Nephron progenitor cell (in vitro differentiated cells): ENCODE data around the gene NR2C2AP.
A peak's percentile ranks its signal among the peaks of the same experiment; 100 is the strongest.
"Not testable (repeated sequence)": the region's sequence is repeated elsewhere in the genome, so short reads cannot be mapped to it uniquely, and the experiment has no call there.

Experiments
- DNase-seq: peaks from one replicate; pipeline ENCODE4 v3.0.0; 2021
- H3K27ac Mint-ChIP-seq: 2 replicates; pipeline ENCODE4 v1.8.0; 2021; ENCODE audit warnings: mild to moderate bottlenecking, moderate library complexity, mixed read lengths
- H3K27me3 Mint-ChIP-seq: 2 replicates; pipeline ENCODE4 v1.8.0; 2021; ENCODE audit warnings: mild to moderate bottlenecking, low read depth, mixed read lengths; ENCODE audit not compliant: poor library complexity
- H3K36me3 Mint-ChIP-seq: 2 replicates; pipeline ENCODE4 v1.8.0; 2021; ENCODE audit warnings: low read depth, mixed read lengths
- H3K4me1 Mint-ChIP-seq: 2 replicates; pipeline ENCODE4 v1.8.0; 2021; ENCODE audit warnings: mixed read lengths
- H3K4me3 Mint-ChIP-seq: 2 replicates; pipeline ENCODE4 v1.8.0; 2021; ENCODE audit warnings: mild to moderate bottlenecking, moderate library complexity, mixed read lengths
- H3K9me3 Mint-ChIP-seq: 2 replicates; pipeline ENCODE4 v1.8.0; 2021; ENCODE audit warnings: mild to moderate bottlenecking, moderate library complexity, mixed read lengths
- TF ChIP-seq, protein P1 (sequence below): fragments of 200-600 bp; sonication (generic); IDR thresholded peaks from 2 replicates; pipeline ENCODE4 v1.5.0; 2021; ENCODE audit warnings: antibody characterized with exemption

NR2C2AP gene

DNA sequence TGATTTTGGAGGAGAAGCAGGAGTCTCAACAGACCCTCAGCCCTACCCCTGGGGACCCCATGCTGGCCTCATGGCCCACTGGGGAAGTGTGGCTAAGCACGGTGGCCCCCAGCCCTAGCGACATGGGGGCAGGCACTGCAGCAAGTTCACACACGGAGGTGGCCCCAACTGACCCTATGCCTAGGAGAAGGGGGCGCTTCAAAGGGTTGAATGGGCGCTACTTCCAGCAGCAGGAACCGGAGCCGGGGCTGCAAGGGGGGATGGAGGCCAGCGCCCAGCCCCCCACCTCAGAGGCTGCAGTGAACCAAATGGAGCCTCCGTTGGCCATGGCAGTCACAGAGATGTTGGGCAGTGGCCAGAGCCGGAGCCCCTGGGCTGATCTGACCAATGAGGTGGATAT, 23.4 kb upstream of the NR2C2AP start:
- peaks cover 4% of the 10 kb centered on the region for H3K4me1 Mint-ChIP-seq
- H3K27ac Mint-ChIP-seq: no peak overlapping the region
- peaks cover 78% of the 10 kb centered on the region for H3K27me3 Mint-ChIP-seq
- peaks cover 8% of the 10 kb centered on the region for H3K9me3 Mint-ChIP-seq
- H3K4me3 Mint-ChIP-seq: no peak overlapping the region
- no peaks in the 10 kb centered on the region for H3K36me3 Mint-ChIP-seq
- TF ChIP-seq, protein P1, sequence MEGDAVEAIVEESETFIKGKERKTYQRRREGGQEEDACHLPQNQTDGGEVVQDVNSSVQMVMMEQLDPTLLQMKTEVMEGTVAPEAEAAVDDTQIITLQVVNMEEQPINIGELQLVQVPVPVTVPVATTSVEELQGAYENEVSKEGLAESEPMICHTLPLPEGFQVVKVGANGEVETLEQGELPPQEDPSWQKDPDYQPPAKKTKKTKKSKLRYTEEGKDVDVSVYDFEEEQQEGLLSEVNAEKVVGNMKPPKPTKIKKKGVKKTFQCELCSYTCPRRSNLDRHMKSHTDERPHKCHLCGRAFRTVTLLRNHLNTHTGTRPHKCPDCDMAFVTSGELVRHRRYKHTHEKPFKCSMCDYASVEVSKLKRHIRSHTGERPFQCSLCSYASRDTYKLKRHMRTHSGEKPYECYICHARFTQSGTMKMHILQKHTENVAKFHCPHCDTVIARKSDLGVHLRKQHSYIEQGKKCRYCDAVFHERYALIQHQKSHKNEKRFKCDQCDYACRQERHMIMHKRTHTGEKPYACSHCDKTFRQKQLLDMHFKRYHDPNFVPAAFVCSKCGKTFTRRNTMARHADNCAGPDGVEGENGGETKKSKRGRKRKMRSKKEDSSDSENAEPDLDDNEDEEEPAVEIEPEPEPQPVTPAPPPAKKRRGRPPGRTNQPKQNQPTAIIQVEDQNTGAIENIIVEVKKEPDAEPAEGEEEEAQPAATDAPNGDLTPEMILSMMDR: no peak
- DNase-seq: no peak

DNA sequence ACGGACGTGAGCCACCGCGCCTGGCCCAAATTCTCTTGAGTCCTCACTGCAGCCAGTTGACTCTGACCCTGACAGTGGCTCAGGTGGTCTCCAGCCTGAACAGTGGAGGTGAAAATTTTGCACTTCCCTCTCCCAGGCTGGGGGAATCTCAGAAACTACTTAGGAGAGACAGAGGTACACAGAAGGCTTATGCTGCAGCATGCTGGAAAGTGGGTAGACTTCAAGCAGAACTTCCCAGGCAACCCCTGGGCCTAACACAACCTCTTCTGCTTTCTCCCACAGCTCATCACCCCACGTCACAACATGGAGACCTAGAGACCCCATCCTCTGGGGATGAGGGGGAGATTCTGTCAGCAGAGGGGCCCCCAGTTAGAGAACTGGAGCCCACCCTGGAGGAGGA, 23.0 kb upstream of the NR2C2AP start:
- H3K4me3 Mint-ChIP-seq: no peak overlapping the region
- TF ChIP-seq, protein P1: no peak
- H3K27ac Mint-ChIP-seq: no peak overlapping the region
- DNase-seq: no peak
- H3K4me1 Mint-ChIP-seq: peaks cover 4% of the 10 kb centered on the region
- H3K27me3 Mint-ChIP-seq: peaks cover 74% of the 10 kb centered on the region
- peaks cover 8% of the 10 kb centered on the region for H3K9me3 Mint-ChIP-seq
- no peaks in the 10 kb centered on the region for H3K36me3 Mint-ChIP-seq

DNA sequence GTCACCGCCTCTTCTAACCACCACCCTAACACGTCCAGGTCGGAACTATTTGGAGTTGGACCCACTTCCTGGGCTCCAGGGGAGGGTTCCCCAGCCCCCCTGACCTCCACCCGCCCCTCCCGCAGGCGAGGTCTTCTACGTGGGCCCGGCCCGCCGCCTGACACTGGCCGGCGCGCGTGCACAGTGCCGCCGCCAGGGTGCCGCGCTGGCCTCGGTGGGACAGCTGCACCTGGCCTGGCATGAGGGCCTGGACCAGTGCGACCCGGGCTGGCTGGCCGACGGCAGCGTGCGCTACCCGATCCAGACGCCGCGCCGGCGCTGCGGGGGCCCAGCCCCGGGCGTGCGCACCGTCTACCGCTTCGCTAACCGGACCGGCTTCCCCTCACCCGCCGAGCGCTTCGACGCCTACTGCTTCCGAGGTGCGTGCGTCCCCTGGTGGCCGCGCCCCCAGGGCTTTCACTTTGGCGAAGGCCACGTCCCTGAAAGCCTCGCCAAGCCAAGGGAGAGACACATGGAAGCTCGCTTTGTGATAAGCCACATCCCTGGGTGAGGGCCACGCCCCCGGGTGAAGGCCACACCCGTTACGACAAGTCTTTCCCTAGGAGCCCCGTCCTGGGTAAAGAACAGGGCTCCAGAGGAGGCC, 21.8 kb upstream of the NR2C2AP start:
- no peaks in the 10 kb centered on the region for H3K36me3 Mint-ChIP-seq
- H3K27ac Mint-ChIP-seq: no peak overlapping the region
- H3K4me3 Mint-ChIP-seq: no peak overlapping the region
- peaks cover 68% of the 10 kb centered on the region for H3K27me3 Mint-ChIP-seq
- peaks cover 8% of the 10 kb centered on the region for H3K9me3 Mint-ChIP-seq
- TF ChIP-seq, protein P1: peak; percentile 68
- H3K4me1 Mint-ChIP-seq: peaks cover 4% of the 10 kb centered on the region
- DNase-seq: peak; percentile 81

DNA sequence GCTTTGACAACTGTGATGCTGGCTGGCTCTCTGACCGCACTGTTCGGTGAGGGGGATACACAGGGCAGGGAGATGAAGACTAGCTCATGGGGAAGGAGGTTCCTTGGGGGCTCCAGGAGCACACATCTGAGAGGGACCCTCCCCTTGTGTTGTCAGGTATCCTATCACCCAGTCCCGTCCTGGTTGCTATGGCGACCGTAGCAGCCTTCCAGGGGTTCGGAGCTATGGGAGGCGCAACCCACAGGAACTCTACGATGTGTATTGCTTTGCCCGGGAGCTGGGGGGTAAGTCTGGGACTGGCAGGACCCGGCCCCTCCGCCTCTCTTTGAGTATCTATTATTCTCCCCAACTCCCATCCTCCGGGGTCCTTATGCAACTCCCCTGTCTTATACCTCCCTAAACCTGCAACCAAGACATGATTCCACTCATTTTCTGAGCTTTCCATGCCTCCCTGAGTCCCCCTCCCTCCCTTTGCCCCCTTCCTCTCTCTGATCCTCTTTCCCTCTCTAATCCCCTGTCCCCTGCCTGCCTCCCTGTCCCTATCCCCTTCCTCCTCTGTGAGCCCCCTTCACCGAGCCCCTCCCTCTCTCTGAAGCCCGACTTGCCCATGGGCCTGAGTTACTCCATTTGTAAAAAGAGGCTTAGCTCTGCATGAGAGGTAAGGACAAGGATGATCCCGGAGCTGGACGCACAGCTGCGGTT, 21.1 kb upstream of the NR2C2AP start:
- Mint-ChIP-seq H3K4me1 (peaks cover 4% of the 10 kb centered on the region), H3K9me3 (peaks cover 8% of the 10 kb centered on the region), H3K36me3 (no peaks in the 10 kb centered on the region), H3K4me3 (no peak overlapping the region), H3K27me3 (peaks cover 66% of the 10 kb centered on the region), H3K27ac (no peak overlapping the region)
- TF ChIP-seq, protein P1: no peak
- DNase-seq: no peak

DNA sequence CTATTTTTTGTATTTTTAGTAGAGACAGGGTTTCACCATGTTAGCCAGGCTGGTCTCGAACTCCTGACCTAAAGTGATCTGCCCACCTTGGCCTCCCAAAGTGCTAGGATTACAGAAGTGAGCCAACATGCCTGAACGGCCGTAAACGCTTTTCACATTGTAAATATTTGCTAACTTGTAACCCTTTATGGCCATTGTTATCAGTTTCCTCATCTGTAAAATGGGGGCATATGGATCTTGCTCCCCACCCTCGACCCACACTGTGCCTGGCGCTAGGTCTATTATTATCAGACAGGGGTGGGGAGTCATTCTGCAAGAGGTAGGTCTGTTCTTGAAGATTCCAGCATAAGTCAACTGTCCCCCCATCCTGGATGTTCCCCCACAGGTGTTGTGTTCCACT, 20.4 kb upstream of the NR2C2AP start:
- Mint-ChIP-seq H3K9me3 (peaks cover 8% of the 10 kb centered on the region), H3K4me1 (peaks cover 3% of the 10 kb centered on the region), H3K36me3 (no peaks in the 10 kb centered on the region), H3K27me3 (peaks cover 67% of the 10 kb centered on the region), H3K4me3 (no peak overlapping the region), H3K27ac (no peak overlapping the region)
- TF ChIP-seq, protein P1: no peak
- no peak for DNase-seq

DNA sequence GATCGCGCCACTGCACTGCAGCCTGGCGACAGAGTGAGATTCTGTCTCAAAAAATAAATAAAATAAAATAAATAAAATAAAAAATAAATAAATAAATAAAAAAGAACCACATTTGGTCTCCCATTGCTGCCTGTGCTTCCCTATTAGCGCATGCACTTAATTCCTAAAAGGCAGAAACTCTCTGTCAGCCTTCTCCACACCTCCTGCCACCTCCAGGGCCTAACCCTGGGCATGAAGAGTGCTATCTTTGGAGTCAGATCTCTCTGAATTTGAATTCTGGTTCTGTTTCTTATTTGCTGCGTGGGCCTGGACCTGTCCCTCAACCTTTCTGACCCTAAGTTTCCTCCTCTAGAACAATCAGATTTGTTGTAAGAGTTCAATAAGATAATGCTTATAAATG, 19.8 kb upstream of the NR2C2AP start:
- Mint-ChIP-seq H3K27ac (no peak overlapping the region), H3K4me1 (no peaks in the 10 kb centered on the region), H3K4me3 (no peak overlapping the region), H3K36me3 (no peaks in the 10 kb centered on the region), H3K27me3 (peaks cover 65% of the 10 kb centered on the region), H3K9me3 (peaks cover 8% of the 10 kb centered on the region)
- TF ChIP-seq, protein P1: no peak
- DNase-seq: no peak

DNA sequence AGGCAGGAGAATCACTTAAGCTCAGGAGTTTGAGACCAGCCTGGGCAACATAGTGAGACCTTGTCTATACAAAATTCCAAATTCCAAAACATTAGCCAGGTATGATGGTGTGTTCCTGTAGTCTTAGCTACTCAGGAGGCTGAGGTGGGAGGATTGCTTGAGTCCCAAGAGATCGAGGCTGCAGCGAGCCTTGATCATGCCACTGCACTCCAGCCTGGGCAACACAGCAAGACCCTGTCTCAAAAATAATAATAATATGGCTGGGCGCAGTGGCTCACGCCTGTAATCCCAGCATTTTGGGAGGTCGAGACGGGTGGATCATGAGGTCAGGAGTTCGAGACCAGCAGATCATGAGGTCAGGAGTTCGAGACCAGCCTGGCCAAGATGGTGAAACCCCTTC, 17.8 kb upstream of the NR2C2AP start:
- not testable (repeated sequence) for DNase-seq, H3K27ac Mint-ChIP-seq, H3K4me3 Mint-ChIP-seq, H3K4me1 Mint-ChIP-seq, H3K36me3 Mint-ChIP-seq
- peaks cover 15% of the 10 kb centered on the region for H3K9me3 Mint-ChIP-seq
- peaks cover 71% of the 10 kb centered on the region for H3K27me3 Mint-ChIP-seq
